Activated T-cell treated with anti-CD3 and anti-CD28 coated beads, Interleukin-2, amount 50 U/mL, for 4 hours (primary cell): Measurements from ENCODE around the gene CAMK1D. TPM values are rescaled to one million over a fixed set of nuclear protein-coding genes. Genes with fewer than 3 reads are reported as not detected.
"Not testable (repeated sequence)": the region's sequence is repeated elsewhere in the genome, so short reads cannot be mapped to it uniquely, and the experiment has no call there.

Source experiments
- ATAC-seq, 2 donors: fragments of 200-7000 bp; cut with Tn5 transposase; one replicate each; pipeline ENCODE4 v1.10.0; 2021
- DNase-seq: peaks from one replicate; pipeline ENCODE4 v3.0.0-alpha.2; 2020
- H3K27me3 Mint-ChIP-seq: one replicate; pipeline ENCODE4 v1.8.0; 2021; ENCODE audit warnings: low read depth, mixed read lengths
- H3K36me3 Mint-ChIP-seq: one replicate; pipeline ENCODE4 v1.8.0; 2022; ENCODE audit warnings: mixed read lengths; ENCODE audit not compliant: insufficient read depth
- H3K4me1 Mint-ChIP-seq: one replicate; pipeline ENCODE4 v1.8.0; 2021; ENCODE audit warnings: low read depth, mixed read lengths
- H3K4me3 Mint-ChIP-seq: one replicate; pipeline ENCODE4 v1.8.0; 2021; ENCODE audit warnings: mild to moderate bottlenecking, moderate library complexity, mixed read lengths
- H3K9me3 Mint-ChIP-seq: one replicate; pipeline ENCODE4 v1.8.0; 2021; ENCODE audit warnings: mixed read lengths
- total RNA-seq, 3 donors: library from RNA; stranded (reverse); gene quantifications; one replicate each; pipeline ENCODE4 v1.2.1, GENCODE V29; 2021

Gene CAMK1D
- total RNA-seq, 3 donors from 2014 or later: 6.3 to 7.8 (median 6.7) TPM

- Mint-ChIP-seq H3K9me3 (no peaks in the 10 kb centered on the region), H3K4me3 (no peak overlapping the region), H3K36me3 (no peaks in the 10 kb centered on the region), H3K27me3 (peaks cover 22% of the 10 kb centered on the region), H3K4me1 (no peaks in the 10 kb centered on the region)
- no peak for ATAC-seq
- DNase-seq: no peak
Observed at GRCh38 chr10:12843296-12843945, 494.1 kb downstream of the CAMK1D start.

- H3K27me3 Mint-ChIP-seq: peaks cover 26% of the 10 kb centered on the region
- H3K9me3 Mint-ChIP-seq: no peaks in the 10 kb centered on the region
- H3K36me3 Mint-ChIP-seq: no peaks in the 10 kb centered on the region
- H3K4me3 Mint-ChIP-seq: no peak overlapping the region
- ATAC-seq (no peak), DNase-seq (no peak)
- H3K4me1 Mint-ChIP-seq: peaks cover 3% of the 10 kb centered on the region
Observed at GRCh38 chr10:12844811-12845483, 495.6 kb downstream of the CAMK1D start.

GRCh38 chr10:12846718-12847117, 497.4 kb downstream of the CAMK1D start:
- H3K36me3 Mint-ChIP-seq: no peaks in the 10 kb centered on the region
- DNase-seq (no peak), ATAC-seq (no peak)
- H3K4me3 Mint-ChIP-seq: no peak overlapping the region
- H3K27me3 Mint-ChIP-seq: peaks cover 30% of the 10 kb centered on the region
- H3K4me1 Mint-ChIP-seq: peaks cover 3% of the 10 kb centered on the region
- no peaks in the 10 kb centered on the region for H3K9me3 Mint-ChIP-seq

GRCh38 chr10:12847361-12847975, 498.1 kb downstream of the CAMK1D start:
- no peak for ATAC-seq
- peaks cover 33% of the 10 kb centered on the region for H3K27me3 Mint-ChIP-seq
- H3K4me3 Mint-ChIP-seq: no peak overlapping the region
- DNase-seq: no peak
- H3K36me3 Mint-ChIP-seq: no peaks in the 10 kb centered on the region
- H3K4me1 Mint-ChIP-seq: peaks cover 3% of the 10 kb centered on the region
- no peaks in the 10 kb centered on the region for H3K9me3 Mint-ChIP-seq

GRCh38 chr10:12848439-12849173, 499.3 kb downstream of the CAMK1D start:
- ATAC-seq (no peak), DNase-seq (no peak)
- no peaks in the 10 kb centered on the region for H3K9me3 Mint-ChIP-seq
- H3K36me3 Mint-ChIP-seq: no peaks in the 10 kb centered on the region
- H3K4me1 Mint-ChIP-seq: peaks cover 3% of the 10 kb centered on the region
- peaks cover 34% of the 10 kb centered on the region for H3K27me3 Mint-ChIP-seq
- H3K4me3 Mint-ChIP-seq: no peak overlapping the region

- ATAC-seq (peak; percentile 18 to 25), DNase-seq (no peak)
- no peaks in the 10 kb centered on the region for H3K36me3 Mint-ChIP-seq
- H3K4me3 Mint-ChIP-seq: no peak overlapping the region
- no peaks in the 10 kb centered on the region for H3K9me3 Mint-ChIP-seq
- peaks cover 3% of the 10 kb centered on the region for H3K4me1 Mint-ChIP-seq
- H3K27me3 Mint-ChIP-seq: peaks cover 31% of the 10 kb centered on the region
Observed at GRCh38 chr10:12849319-12850181, 500.2 kb downstream of the CAMK1D start.

- Mint-ChIP-seq H3K27me3 (peaks cover 26% of the 10 kb centered on the region), H3K4me3 (no peak overlapping the region), H3K36me3 (no peaks in the 10 kb centered on the region), H3K4me1 (peaks cover 3% of the 10 kb centered on the region), H3K9me3 (no peaks in the 10 kb centered on the region)
- DNase-seq (no peak), ATAC-seq (no peak)
Observed at GRCh38 chr10:12852687-12853086, 503.3 kb downstream of the CAMK1D start.

- ATAC-seq (no peak), DNase-seq (no peak)
- H3K4me3 Mint-ChIP-seq: no peak overlapping the region
- no peaks in the 10 kb centered on the region for H3K36me3 Mint-ChIP-seq
- H3K4me1 Mint-ChIP-seq: no peaks in the 10 kb centered on the region
- H3K9me3 Mint-ChIP-seq: no peaks in the 10 kb centered on the region
- peaks cover 27% of the 10 kb centered on the region for H3K27me3 Mint-ChIP-seq
Observed at GRCh38 chr10:12854988-12855387, 505.6 kb downstream of the CAMK1D start.

- ATAC-seq (no peak), DNase-seq (no peak)
- Mint-ChIP-seq H3K4me3 (no peak overlapping the region), H3K9me3 (no peaks in the 10 kb centered on the region), H3K27me3 (peaks cover 5% of the 10 kb centered on the region), H3K4me1 (no peaks in the 10 kb centered on the region), H3K36me3 (no peaks in the 10 kb centered on the region)
Observed at GRCh38 chr10:12862459-12862858, 513.1 kb downstream of the CAMK1D start.

- not testable (repeated sequence) for H3K4me3 Mint-ChIP-seq
Observed at GRCh38 chr10:12865515-12865914, 516.2 kb downstream of the CAMK1D start.

GRCh38 chr10:12868229-12868628, 518.9 kb downstream of the CAMK1D start:
- Mint-ChIP-seq H3K4me1 (no peaks in the 10 kb centered on the region), H3K4me3 (no peak overlapping the region), H3K9me3 (no peaks in the 10 kb centered on the region), H3K36me3 (no peaks in the 10 kb centered on the region), H3K27me3 (no peaks in the 10 kb centered on the region)
- DNase-seq (no peak), ATAC-seq (no peak)

More at GRCh38 chr10:12865515-12865914, 516.2 kb downstream of the CAMK1D start:
- not testable (repeated sequence) for H3K4me1 Mint-ChIP-seq, H3K27me3 Mint-ChIP-seq, DNase-seq, H3K36me3 Mint-ChIP-seq, ATAC-seq, H3K9me3 Mint-ChIP-seq

GRCh38 chr10:12869427-12869826, 520.1 kb downstream of the CAMK1D start:
- no peaks in the 10 kb centered on the region for H3K9me3 Mint-ChIP-seq
- no peak overlapping the region for H3K4me3 Mint-ChIP-seq
- no peak for ATAC-seq
- peaks cover 5% of the 10 kb centered on the region for H3K27me3 Mint-ChIP-seq
- no peaks in the 10 kb centered on the region for H3K4me1 Mint-ChIP-seq
- H3K36me3 Mint-ChIP-seq: no peaks in the 10 kb centered on the region
- no peak for DNase-seq

- DNase-seq (no peak), ATAC-seq (no peak)
- no peaks in the 10 kb centered on the region for H3K9me3 Mint-ChIP-seq
- H3K27me3 Mint-ChIP-seq: peaks cover 10% of the 10 kb centered on the region
- H3K4me3 Mint-ChIP-seq: no peak overlapping the region
- no peaks in the 10 kb centered on the region for H3K36me3 Mint-ChIP-seq
- no peaks in the 10 kb centered on the region for H3K4me1 Mint-ChIP-seq
Observed at GRCh38 chr10:12872577-12872976, 523.2 kb downstream of the CAMK1D start.

GRCh38 chr10:12873172-12873571, 523.8 kb downstream of the CAMK1D start:
- DNase-seq (no peak), ATAC-seq (no peak)
- H3K9me3 Mint-ChIP-seq: no peaks in the 10 kb centered on the region
- no peak overlapping the region for H3K4me3 Mint-ChIP-seq
- no peaks in the 10 kb centered on the region for H3K4me1 Mint-ChIP-seq
- no peaks in the 10 kb centered on the region for H3K36me3 Mint-ChIP-seq
- H3K27me3 Mint-ChIP-seq: peaks cover 10% of the 10 kb centered on the region
